Thymus (tissue), 11 donors: ENCODE data around the gene APOL5. TPM values are rescaled to one million over a fixed set of nuclear protein-coding genes. Genes with fewer than 3 reads are reported as not detected.
A peak's percentile ranks its signal among the peaks of the same experiment; 100 is the strongest.

Experiments used
- DNase-seq, 9 donors: peaks; one replicate each; pipeline ENCODE4 v3.0.0-alpha.2; 2013; ENCODE audit warnings: low spot score in 9 of 9, low read depth in 6 of 9, missing footprints in 1 of 9
- H3K27ac ChIP-seq, 2 donors: one replicate each; pipeline ENCODE4 v1.5.1; 2013; ENCODE audit warnings: control low read depth in 1 of 2, low read depth in 1 of 2, low read length in 1 of 2, mild to moderate bottlenecking in 1 of 2, moderate library complexity in 1 of 2
- H3K27me3 ChIP-seq, 2 donors: one replicate each; pipeline ENCODE4 v1.5.1; 2013; ENCODE audit warnings: low read length in 1 of 2; ENCODE audit not compliant: control insufficient read depth in 2 of 2, insufficient read depth in 1 of 2
- H3K36me3 ChIP-seq, 2 donors: one replicate each; pipeline ENCODE4 v1.5.1; 2013; ENCODE audit warnings: low read length in 1 of 2, mild to moderate bottlenecking in 1 of 2, moderate library complexity in 1 of 2; ENCODE audit not compliant: control insufficient read depth in 2 of 2, insufficient read depth in 2 of 2
- H3K4me1 ChIP-seq, 2 donors: one replicate each; pipeline ENCODE4 v1.5.1; 2013; ENCODE audit warnings: low read length in 2 of 2; ENCODE audit not compliant: control insufficient read depth in 2 of 2, insufficient read depth in 2 of 2
- H3K4me3 ChIP-seq, 2 donors: one replicate each; pipeline ENCODE4 v1.5.1; 2013; ENCODE audit warnings: low read length in 2 of 2, control low read depth in 1 of 2, mild to moderate bottlenecking in 1 of 2
- H3K9me3 ChIP-seq, 2 donors: one replicate each; pipeline ENCODE4 v1.5.1; 2013; ENCODE audit warnings: low read length in 1 of 2, mild to moderate bottlenecking in 1 of 2; ENCODE audit not compliant: control insufficient read depth in 2 of 2, insufficient read depth in 1 of 2
- WGBS: extraction: QIAGEN DNeasy Blood & Tissue Kit; methylation state at CpG from one replicate; pipeline ENCODE4 v1.1.7; 2013; 5-methylcytosine and 5-hydroxymethylcytosine counted together
- polyA plus RNA-seq: library from polyadenylated mRNA; stranded (reverse); fragments of 200-250 nt; gene quantifications from one replicate; pipeline ENCODE4 v1.2.3, GENCODE V29; 2013
- total RNA-seq: library from RNA; stranded (reverse); fragments of 120-200 nt; gene quantifications from one replicate; pipeline ENCODE4 v1.2.4, GENCODE V29; 2013
- donor health status: healthy.

The APOL5 gene
- total and polyA plus RNA-seq, 2 donors: 0.09 TPM

DNA sequence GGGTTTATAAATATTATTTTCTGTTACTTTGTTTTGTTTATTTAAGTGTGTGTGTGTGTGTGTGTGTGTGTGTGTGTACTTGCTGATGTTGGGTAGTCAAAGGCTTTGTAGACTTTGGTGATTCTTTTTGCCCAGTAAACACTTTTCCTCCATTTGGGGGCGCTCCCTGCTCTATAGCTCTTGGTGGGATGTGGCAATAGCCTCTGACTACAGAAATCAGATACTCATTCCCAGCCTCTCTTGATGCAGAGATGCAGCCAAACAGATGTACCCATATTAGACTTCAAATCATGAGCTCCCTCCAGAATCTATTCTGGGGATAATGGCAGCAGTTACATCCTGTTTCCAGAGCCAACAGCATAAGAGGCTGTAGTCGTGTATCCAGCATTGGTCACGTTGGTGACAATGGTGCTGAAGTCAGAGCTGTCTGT lies 33.4 kb upstream of the APOL5 start:
- Histone ChIP-seq H3K4me1 (no peaks in the 10 kb centered on the region), H3K4me3 (no peak overlapping the region), H3K27me3 (no peaks in the 10 kb centered on the region), H3K9me3 (peaks cover 0 to 1% of the 10 kb centered on the region in 2 donors), H3K27ac (no peak overlapping the region), H3K36me3 (no peaks in the 10 kb centered on the region)
- 87% methylated on average over 3 of the region's 3 CpGs for WGBS
- no peak for DNase-seq

DNA sequence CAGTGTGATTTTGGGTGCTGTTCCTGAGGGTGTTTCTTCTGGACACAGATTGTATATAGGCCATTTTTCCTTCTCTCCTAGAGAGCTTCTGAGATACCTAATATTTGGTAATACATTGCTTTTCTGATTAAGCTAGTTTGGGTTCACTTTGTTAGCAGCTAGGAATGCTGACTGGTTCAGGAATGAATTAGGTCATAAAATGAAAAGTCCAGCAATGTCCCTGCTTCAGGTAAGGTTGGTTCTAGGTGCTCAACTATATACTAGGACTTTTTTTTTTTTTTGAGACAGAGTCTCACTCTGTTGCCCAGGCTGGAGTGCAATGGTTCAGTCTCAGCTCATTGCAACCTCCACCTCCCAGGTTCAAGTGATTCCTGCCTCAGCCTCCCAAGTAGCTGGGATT lies 32.9 kb upstream of the APOL5 start:
- Histone ChIP-seq H3K4me3 (no peak overlapping the region), H3K9me3 (peaks cover 0 to 1% of the 10 kb centered on the region in 2 donors), H3K27me3 (no peaks in the 10 kb centered on the region), H3K27ac (no peak overlapping the region), H3K36me3 (no peaks in the 10 kb centered on the region), H3K4me1 (no peaks in the 10 kb centered on the region)
- no peak for DNase-seq

DNA sequence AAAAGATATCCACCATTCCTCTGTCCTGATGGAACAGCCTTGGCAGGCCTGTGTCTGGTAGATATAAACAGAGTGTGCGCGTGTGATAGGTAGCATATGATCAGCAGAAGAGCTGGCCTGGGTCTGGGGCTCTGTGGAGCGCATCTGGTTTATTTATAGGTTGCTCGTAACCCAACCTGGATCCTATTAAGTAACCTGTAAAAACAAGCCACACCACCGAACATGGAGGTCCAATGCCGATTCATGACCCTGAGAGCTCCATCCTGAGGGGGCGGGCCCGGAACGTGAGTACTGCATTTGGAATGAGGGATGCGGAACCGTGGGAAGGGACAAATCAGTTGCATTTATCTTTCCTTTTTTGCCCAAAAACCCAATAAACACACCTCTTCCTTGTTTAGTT lies 31.9 kb upstream of the APOL5 start:
- Histone ChIP-seq H3K27ac (no peak overlapping the region), H3K4me1 (no peaks in the 10 kb centered on the region), H3K27me3 (no peaks in the 10 kb centered on the region), H3K9me3 (peaks cover 0 to 1% of the 10 kb centered on the region in 2 donors), H3K4me3 (no peak overlapping the region), H3K36me3 (no peaks in the 10 kb centered on the region)
- DNase-seq: no peak
- WGBS: 83% methylated on average over 11 of the region's 11 CpGs

DNA sequence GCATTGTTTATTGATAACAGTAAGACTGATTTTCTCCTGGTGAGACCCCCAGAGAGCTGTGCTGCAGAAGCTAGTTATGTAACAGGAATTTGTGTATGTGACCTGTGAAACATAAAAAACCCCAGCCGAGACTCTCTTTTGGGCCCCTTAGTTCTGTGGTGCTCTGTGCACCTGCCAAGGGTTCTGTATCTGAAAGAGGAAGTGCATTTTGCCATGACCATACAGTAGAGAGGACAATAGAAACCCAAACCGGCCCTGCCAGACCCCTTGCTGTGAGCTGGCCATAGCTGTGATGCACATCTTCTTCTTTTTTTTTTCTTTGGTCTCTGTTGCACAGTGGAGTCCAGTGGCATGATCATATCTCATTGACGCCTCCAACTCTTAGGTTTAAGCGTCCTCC lies 31.4 kb upstream of the APOL5 start:
- Histone ChIP-seq H3K27me3 (no peaks in the 10 kb centered on the region), H3K27ac (no peak overlapping the region), H3K9me3 (peaks cover 0 to 1% of the 10 kb centered on the region in 2 donors), H3K36me3 (no peaks in the 10 kb centered on the region), H3K4me1 (no peaks in the 10 kb centered on the region), H3K4me3 (no peak overlapping the region)
- WGBS: 78% methylated on average over 4 of the region's 4 CpGs
- no peak for DNase-seq

DNA sequence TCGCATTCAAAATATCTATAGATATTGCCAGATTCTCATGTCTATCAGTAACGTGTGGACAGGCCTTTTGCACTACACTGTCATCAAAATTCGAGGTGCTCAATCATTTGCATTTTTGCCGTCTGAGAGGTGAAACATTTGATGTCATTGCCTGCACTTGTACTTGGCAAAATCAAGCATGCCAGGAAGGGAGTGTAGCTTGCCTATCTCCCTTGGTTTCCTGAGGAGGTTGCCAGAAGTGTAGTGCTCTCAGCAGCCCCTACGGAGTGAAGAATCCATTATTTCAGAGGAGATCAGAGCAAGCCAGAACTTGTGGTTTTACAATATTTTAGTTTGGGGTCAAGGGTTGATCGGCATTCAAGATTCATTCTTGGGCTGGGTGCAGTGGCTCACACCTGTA lies 30.2 kb upstream of the APOL5 start:
- Histone ChIP-seq H3K9me3 (no peaks in the 10 kb centered on the region), H3K4me3 (no peak overlapping the region), H3K27me3 (no peaks in the 10 kb centered on the region), H3K27ac (no peak overlapping the region), H3K36me3 (no peaks in the 10 kb centered on the region), H3K4me1 (no peaks in the 10 kb centered on the region)
- 93% methylated on average over 6 of the region's 6 CpGs for WGBS
- no peak for DNase-seq

DNA sequence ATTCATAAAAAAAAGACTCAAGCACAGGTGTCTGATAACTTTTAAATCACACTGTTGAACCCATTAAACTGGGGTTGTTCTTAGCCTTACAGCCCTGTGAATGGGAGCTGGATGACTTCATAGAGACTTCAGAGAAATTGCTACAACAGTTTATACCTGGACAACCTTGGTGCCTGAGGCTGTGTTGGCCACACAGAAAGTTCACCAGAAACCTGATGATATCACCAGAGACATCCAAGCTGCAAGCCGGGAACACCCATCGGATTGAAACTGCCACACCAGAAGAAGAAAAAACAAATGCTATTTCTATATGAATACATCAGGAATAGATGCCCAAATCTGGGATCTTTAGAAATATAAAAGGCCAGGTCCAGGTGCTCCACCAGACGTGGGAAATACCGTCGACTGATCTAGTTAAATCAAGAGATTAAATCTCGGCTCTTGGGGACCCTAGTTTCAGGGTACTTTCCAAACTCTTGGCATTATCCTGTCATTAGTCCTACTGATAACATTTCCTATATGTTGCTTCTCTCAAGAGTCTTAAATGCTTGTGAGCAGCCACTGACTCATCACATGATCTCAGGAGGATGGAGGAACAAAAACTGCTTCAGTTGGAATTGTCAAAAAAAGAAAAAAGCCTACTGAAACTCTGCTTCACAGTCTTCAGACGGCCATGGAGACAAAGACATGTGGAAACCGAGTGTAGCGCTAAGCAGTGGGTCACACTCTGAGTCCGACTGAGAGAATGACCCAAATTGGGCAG lies 28.6 kb upstream of the APOL5 start:
- no peaks in the 10 kb centered on the region for H3K27me3 ChIP-seq
- no peak for DNase-seq
- H3K9me3 ChIP-seq: no peaks in the 10 kb centered on the region
- no peaks in the 10 kb centered on the region for H3K4me1 ChIP-seq
- no peak overlapping the region for H3K27ac ChIP-seq
- H3K36me3 ChIP-seq: no peaks in the 10 kb centered on the region
- H3K4me3 ChIP-seq: no peak overlapping the region
- 87% methylated on average over 10 of the region's 10 CpGs for WGBS

DNA sequence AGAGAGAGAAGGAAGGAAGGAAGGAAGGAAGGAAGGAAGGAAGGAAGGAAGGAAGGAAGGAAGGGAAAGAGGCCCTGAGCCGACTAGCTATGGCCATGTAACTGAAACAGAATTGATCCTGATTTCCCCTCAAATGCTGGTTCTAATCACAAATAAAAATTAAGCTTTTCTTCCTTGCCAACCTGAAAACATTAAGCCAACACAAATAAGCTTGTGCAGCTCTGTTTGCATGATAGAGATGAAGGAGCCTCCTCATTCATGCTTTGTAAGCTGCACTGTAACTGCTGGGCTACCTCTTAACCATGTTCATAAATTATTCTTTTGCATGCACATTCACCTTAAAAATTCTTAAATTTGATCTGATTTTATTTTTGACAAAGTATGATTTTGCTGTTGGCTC lies 27.7 kb upstream of the APOL5 start:
- Histone ChIP-seq H3K36me3 (no peaks in the 10 kb centered on the region), H3K27me3 (no peaks in the 10 kb centered on the region), H3K27ac (no peak overlapping the region), H3K4me3 (no peak overlapping the region), H3K4me1 (no peaks in the 10 kb centered on the region), H3K9me3 (no peaks in the 10 kb centered on the region)
- DNase-seq: no peak
- WGBS: 23% methylated on average over 1 of the region's 1 CpG

DNA sequence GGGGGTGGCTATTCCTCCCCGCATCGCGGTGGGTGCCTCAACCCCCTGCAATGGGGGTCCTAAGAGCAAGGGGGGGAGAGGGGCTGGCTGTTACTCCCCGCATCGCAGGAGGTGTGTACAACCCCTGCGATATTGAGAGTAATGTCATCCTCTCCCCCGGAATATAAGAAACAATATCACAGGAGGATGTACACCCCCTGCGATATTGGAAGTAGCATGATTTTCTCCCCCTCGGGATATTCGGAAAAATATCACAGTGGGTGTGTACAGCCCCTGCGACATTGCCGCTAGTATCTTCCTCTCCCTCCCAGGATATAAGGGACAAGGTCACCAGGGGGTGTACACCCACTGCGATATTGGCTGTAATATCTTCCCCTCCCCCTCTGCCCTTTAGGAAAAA lies 22.5 kb upstream of the APOL5 start:
- Histone ChIP-seq H3K27me3 (no peaks in the 10 kb centered on the region), H3K4me3 (no peak overlapping the region), H3K4me1 (no peaks in the 10 kb centered on the region), H3K36me3 (no peaks in the 10 kb centered on the region), H3K9me3 (no peaks in the 10 kb centered on the region), H3K27ac (no peak overlapping the region)
- WGBS: 88% methylated on average over 13 of the region's 13 CpGs
- peak in 2 of 9 donors; percentile 24 to 54 for DNase-seq

DNA sequence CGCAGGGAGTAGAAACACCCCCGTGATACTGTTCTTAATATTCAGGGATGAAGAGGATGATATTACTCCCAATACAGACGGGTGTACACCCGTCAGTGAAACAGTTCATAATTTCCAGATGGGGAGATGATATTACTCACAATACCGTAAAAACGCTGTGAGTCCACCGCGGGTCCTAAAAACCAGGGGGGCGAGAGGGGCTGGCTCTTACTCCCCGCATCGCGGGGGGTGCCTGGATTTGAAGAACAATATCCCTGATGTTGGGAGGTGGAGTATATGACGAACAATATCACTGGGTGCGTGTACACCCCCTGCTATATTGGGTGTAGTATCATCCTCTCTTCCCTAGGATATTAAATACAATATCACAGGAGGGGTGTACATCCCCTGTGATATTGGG lies 20.5 kb upstream of the APOL5 start:
- peak in 5 of 9 donors; percentile 30 to 71 (median 42) for DNase-seq
- no peak overlapping the region for H3K4me3 ChIP-seq
- H3K9me3 ChIP-seq: no peaks in the 10 kb centered on the region
- H3K27ac ChIP-seq: no peak overlapping the region
- 88% methylated on average over 14 of the region's 14 CpGs for WGBS
- no peaks in the 10 kb centered on the region for H3K27me3 ChIP-seq
- H3K4me1 ChIP-seq: no peaks in the 10 kb centered on the region
- H3K36me3 ChIP-seq: no peaks in the 10 kb centered on the region
